CD1c-positive myeloid dendritic cell (primary cell): ENCODE data around the gene MAFG.

Source experiments
- DNase-seq: peaks from one replicate; pipeline ENCODE4 v3.0.0-alpha.2; 2016; ENCODE audit errors: extremely low spot score

Gene MAFG

DNA sequence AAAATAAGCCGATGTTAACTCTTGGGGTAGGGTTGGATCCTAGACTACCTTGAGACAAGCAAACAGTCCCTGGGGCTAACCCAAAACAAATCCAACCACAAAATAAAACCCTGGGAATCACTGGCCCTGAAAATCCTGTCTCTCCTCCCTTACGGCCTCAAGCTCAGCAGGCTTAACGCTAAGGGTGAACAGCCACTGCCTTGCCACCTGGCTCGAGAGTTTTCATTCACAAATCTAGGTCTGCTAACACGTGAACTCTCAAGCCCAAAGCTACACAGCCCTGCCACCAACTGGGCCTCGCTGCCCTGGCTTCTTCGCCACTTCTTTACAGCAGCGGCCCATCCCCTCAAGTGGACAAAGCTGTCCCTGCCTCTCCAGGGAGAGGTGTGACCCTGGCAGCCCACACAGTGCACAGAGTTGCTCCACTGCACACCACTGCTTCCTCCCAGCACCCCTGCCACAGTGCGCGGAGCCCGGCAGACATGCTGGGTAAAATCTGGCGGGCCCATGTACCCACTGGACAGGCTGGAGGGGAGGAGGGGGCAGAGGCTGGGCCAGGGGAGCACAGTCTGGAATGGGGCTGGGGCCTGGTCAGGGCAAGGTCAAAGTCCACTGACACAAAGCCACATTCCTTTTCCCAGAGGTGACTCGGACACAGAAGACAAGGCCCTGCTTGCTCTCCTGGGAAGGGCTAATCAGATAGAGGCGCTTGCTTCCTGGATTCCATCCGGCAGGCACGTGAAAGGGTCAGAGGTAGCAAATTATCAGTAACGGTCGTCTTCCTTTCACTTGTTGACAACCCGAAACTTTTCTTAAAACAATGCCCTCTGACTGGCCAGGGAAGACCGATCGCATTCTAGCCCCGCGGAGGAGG is 17.3 kb downstream of the MAFG start:
- DNase-seq: no peak

DNA sequence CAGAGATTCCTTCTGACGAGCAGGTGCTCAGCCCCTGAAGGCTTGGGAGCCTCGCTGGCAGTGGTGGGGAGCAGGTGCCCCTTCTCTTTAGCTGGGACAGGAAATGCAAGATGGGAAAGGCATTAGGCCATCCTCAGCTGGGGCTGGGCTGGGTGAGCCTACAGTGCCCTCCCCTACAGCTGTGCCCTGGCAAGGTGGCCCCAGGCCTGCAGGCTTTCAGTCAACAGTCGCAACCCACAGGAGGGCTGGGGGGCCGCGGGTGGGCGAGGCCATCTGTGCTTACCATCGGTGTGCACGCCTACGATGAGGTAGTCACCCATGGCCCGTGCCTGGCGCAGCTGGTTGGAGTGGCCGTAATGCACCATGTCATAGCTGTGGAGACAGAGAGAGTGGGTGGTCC is 18.3 kb downstream of the MAFG start:
- DNase-seq: no peak

DNA sequence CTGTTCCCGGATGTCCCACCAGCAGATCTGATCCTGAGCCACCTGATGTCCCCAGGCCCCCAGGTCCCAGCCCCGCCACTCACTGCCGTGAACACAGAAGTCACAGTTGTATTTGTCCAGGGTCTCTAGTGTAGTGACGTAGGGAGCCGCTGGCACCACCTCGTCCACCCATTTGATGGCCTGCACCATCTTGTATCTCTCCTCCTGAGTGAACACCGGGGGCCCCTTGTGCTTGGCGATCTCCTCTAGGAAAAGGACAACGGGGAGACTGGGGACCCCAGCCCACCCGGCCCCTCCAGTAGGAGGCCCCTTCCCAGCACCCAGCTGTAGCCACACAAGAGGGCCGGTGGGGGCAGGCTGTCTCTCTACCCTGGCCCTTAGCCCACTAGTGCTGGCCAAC is 18.7 kb downstream of the MAFG start:
- DNase-seq: no peak

DNA sequence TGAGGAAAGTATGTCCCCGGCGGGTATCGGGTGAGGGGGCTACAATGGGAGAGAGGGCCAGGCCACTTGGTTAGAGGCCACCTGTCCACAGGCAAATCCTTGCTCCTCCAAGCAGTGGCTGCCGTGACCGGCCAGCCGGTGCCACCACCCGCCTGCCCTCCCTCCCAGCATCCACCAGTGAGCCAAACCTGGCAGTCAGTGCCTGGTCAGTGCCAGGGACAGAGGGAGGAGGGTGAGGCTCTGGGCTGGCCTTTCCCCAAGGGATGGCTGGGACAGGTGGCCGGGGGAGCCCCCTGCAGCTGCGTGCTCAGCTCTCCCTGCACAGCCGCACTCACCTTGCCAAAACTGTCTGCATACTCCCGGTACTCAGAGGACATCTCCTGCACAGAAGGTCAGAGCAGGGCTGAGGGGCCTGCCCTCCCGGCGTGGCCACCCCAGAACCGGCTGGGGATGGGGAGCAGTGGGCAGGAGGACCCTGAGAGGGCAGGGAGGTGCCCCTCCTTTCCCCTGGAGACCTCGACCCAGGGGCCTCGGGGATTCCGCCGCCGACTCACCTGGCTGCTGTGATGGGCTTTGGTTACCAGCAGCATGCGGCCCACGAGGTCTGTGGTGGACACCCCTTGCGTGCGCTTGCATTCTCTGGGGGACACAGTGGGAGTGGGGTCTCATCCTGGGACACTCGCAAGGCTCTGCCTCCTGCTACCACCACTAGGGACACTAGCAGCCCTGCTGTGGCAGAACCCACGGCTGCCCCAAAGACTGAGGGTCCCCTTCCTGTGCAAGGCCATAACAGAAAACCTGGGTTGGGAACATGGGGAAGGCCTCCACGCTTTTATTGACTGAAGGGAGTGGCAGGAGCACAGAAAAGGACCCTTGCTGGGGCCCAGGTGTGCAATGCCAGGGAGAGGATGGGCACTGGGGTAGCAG is 20.1 kb downstream of the MAFG start:
- no peak for DNase-seq

DNA sequence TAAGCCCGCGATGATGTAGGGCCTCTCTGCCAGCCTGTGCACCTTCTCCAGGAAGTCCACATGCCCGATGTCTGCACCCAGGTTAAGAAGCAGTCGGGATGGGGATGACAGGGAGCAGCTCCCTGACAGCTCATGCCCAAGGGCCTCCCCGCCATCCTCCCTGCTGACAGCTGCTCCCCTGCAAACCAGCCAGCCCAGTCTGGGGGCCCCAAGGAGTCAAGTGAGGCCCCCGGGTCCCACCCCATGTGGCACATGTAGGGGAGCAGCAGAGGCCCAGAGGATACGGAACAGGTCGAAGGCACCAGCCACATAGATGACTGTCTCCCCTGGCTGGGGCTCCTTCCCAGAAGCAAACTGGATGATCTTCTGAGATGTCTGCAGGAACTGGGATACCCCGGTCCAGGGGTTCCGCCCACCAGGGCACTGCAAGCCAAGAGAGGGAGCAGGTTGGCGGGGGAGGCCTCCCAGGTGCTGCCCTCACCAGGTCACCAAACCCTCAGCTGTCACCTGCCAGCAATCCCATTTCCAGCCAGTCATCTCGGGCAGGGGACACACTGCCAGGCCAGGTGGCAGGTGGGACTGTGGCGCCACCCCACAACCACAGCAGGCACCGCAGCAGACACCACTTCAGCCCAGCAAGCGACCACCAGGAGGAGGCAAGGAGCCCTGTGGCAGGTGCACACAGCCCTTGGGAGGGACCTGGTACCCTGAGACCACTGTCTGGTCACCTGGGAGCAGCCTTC is 20.9 kb downstream of the MAFG start:
- DNase-seq: no peak

DNA sequence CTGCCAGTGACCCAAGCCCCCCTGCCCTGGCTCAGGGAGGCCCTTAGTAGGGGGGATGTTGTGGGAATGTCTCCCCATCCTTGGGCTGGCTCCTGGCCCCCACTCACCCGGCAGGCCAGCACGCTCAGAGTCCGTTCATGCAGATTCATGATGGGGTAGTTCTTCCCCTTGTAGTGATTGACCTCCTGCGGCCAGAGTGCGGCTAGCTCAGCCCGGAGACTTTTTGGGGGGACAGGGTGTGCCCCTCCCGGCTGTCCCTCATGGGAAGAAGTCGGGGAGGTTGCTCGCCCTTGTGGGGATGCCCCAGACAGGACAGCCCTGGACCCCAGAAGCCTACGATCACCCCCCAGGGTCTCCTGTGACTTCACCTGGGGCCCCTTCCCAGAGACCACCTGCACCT is 21.5 kb downstream of the MAFG start:
- DNase-seq: no peak

DNA sequence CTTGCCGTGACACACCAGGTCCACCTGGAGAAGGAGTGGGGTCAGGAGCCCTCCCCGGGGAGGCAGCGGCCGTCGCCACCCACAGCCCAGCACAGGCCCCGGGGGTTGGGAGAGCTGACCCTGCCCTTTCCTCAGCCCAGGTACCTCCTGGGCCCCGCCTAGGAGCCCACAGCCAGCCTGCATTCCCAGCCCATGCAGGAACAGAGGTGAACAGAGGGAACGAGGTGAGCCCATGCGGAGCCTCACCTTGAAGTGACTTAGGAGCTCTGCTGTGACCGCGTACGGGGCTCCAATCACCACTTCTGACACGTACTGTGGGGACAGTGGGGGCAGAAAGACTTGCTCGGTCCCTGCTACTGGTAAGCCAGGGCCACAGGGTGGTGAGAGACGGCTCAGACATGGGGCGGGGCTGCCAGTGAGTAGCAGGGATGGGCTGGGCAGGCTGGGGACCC is 22.1 kb downstream of the MAFG start:
- DNase-seq: no peak

DNA sequence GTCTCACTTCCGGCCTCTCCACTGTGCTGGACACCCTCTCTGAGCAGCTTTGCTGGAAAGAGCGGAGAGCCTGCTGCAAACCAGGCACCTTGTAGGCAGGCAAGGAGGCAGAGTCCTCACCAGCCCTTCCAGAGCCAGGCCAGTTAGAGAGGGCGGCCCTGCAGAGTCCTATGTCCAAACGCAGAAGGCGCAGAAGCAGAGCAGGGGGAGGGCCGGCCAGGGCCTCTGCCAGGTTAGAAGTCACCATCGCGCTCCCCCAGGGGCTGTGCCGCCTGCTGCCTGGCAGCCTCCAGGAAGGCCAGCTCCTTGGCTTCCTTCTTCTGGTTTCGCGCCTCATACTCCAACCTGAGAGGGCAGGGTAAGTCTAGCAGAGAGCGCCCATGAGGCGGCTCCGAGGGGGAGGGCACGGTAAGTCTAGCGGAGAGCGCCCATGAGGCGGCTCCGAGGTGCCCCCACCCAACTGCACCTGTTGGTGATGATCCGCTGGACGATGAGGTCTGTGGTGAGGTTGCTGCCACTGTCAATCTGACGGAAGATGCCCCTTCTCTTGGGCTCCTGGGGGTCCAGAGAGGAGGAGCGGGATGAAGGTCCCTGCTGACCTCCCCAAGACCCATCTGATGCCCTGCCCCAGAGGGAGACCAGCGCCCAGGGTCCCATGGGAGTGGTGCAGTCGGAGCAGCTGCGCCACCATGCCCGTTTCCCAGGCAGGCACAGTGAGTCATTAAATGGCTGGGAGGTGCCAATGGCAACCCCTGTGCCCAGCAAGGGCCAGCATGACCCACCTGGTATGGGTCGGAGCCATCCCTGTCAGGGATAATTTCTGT is 22.7 kb downstream of the MAFG start:
- DNase-seq: no peak

DNA sequence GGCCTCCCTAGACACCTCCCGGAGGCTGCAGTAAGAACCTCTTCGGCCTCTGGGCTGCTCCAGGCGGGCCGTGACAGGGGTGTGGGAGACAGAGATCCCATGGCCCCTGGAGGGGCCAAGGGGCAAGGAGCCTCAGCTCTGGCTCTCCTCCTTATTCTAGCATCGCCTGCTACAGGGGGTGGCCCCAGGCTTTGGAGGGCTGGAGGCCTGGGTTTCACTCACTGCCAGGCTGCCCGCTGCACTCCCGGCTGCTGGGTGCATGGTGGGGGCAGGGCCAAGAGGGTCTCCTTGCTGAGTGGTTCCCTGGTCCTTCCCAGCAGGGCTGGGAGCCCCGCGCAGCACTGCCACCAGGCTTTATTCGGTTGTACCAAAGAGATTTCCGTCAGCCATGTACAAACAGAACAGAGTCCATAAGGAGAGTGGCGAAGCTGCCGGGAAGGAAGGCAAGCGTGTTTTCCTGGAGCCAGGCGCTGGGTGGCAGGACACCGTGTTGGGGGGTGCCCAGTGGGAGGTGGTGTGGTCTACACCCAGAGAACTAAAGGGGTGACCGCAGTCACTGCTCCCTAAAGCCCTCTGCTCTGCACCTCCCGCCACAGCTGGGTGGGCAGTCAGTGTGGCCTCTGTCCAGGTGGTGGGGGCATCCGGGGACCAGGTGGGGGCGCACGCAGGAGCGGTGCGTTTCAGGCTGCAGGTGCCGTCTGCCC is 23.5 kb downstream of the MAFG start:
- no peak for DNase-seq

DNA sequence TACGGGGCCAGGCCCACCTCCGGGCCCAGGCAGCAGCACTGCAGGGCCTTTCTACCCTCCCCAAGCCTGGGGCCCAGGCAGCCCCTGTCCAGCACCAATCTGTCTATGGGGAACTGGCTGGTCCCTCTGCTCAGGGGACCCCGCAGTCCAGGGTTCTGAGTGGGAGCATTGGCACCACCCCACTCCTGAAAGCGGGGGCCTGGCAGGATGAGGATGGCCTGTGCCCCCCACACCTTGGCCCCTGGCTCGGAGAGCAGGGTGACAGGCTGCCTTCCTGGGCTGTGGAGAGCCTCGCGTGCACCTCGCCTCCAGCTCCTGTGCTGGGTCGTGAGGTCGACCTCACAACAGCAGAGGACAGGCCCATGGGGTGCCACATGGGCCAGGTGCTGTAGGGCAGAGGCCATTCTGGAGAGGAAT is 24.1 kb downstream of the MAFG start:
- no peak for DNase-seq

DNA sequence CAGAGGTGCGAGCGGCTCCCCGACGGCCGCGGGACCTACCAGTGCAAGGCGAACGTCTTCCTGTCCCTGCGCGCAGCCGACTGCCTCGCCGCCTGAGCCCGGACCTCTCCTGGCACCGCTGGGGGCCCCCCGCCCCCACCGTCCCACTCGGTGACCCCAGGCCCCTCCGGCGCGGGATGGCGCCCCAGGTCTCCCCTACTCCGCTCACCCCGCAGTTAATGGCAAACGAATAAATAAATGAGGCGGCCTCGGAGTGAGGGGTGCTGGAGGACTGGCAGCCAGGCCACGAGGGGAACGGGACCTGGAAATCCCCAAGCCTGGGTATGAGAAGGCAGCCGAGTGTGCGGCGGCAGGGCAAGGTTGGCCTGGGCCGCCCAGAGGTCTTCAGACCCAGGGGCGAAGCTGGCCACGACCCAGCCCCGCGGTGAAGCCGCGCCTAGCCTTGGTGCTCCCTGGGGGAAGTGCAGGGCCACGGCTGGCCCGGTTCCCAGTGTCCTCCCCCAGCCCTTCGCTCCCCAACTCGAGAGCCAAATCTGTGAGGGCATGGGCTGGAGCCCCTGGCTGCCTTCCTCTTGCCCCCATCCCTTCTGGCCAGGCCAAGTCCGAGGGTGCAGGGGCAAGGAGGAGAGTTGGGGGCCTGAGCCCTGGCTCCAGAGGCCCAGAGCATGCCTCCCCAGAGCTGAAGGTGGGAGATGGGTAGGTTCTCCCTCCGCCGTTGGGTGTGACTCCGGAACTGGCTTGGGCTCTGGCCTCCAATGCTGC is 24.7 kb downstream of the MAFG start:
- DNase-seq: no peak

DNA sequence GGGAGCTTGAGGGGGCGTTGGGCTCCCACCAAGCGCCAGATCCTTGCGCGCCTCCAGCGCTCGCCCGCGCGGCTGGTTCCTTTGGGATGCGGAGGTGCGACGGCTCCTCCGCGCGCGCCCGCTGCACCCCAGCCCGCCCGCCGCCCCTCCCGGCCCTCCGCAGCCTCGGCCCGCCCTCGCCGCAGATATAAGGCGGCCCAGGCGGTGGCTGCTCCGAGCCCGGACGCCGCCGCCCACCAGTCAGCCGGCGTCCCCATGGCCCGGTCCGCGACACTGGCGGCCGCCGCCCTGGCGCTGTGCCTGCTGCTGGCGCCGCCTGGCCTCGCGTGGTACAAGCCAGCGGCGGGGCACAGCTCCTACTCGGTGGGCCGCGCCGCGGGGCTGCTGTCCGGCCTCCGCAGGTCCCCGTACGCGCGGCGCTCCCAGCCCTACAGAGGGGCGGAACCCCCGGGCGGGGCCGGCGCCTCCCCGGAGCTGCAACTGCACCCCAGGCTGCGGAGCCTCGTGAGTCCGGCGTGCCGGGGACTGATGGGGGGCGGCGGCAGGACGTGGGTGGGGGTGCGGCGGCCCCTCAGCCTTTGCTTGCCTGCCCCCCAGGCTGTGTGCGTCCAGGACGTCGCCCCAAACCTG is 25.4 kb downstream of the MAFG start, which contains the start of gene NPB:
TSS of gene NPB (plus strand) at position 216 of the 630 bp plus-strand sequence. CDS start at position 256, 40 bp downstream.
- peak; percentile 52 for DNase-seq

DNA sequence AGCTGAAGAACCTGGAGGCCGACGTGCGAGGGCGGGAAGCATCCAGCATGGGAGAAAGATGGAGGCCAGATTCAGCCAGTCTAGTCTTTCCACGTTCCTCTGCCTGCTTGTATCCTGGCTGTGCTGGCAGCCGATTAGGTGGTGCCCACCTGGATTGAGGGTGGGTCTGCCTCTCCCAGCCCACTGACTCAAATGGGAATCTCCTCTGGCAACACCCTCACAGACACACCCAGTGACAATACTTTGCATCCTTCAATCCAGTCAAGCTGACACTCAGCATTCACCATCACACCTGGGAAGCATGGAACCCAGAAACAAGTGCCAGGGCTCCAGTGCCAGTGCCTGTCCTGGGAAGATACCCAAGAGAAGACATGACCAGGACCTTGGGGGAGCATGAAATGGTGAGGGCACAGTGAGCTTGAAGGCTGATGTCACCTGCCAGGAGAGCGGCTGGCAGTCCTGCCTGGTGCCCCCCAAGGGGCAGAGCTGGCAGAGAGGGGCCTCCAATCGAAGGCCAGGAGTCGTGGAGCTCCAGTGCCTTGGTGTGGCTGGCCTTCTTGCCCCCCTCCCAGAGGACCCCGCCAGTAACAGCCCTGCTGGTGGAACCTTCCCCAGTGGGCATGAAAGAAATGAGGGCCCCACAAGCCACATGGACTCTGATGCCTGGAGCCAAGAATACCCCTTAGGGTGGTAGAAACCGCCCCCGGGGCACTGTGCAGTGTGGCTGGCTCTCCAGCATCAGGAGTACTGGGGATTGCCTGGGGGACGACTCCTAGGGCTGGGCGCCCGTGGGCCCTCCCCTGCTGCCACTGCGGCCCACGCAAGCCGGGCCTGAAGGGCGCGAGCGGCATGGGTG is 26.1 kb downstream of the MAFG start:
- DNase-seq: no peak

DNA sequence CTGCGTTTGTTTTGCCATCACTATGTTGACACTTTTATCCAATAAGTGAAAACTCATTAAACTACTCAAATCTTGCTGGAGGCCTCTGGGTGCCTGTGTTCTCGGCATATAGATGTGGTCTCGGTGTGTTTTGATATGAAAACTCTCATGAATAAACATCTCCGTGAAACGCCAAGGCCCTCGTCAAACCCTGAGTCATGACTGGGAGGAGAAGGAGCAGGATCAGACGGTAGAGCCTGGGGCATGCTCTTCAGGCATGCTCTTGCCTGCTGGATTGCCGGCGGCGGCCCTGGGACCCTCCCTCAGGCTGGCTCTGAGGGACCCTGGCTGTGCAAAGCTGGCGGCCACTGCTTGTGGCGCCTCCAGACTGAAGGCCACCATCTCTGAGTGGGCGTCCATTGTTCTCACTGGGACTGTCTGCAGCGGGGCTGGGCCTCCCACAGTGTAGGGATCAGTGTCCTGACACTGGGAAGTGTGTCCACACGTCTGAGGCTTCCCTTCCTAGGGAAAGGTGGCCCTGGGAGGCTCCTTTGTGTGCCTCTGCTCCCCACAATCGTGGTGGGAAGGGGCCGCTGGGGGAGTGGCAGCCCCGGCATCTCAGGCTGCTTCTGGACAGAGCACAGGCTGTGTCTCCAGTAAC is 27.2 kb downstream of the MAFG start:
- DNase-seq: no peak

DNA sequence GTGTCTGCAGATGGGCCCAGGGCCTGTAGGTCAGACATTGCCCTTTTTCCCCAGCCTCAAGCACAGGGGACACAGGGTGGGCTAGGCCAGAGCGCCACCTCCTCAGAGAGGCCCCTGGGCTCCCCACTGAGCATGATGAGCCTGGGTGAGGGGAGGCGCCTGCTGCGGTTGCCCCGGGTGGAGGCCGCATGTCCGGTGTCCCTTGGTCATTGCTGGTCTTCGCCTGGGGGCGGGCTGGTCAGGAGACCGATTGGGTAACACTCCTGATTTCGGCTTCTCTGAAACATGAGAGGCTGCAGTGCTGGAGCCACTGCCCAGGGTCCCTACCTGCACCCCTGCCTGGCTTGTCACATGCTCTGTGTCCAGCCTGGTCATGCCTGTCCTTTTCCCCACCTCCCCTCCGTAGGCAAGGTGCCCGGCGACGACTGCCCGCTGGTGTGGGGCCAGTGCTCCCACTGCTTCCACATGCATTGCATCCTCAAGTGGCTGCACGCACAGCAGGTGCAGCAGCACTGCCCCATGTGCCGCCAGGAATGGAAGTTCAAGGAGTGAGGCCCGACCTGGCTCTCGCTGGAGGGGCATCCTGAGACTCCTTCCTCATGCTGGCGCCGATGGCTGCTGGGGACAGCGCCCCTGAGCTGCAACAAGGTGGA is 27.9 kb downstream of the MAFG start:
- DNase-seq: no peak

DNA sequence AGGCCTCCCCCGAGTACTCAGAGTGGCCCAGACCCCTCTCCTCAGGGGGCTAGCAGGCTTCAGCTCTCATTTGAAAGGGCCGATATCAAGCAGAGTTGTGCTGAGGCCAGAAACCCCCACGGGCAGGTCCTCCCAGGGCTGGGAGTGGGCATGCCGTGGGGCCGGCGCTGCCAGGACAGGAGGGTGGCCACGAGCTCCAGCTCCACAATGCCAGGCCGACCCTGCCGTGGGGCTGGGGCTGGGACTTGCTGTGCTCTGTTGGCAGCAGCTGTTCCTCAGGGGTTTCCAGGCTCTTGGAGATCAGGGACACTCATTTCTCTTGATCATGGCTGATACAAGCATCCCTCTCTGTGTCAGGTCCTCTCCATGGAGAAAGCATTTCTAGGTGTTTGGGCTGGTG is 28.6 kb downstream of the MAFG start:
- DNase-seq: no peak
